ENCODE results near the gene C13orf46.
A peak's percentile ranks its signal among the peaks of the same experiment; 100 is the strongest.

C13orf46 gene

DNA sequence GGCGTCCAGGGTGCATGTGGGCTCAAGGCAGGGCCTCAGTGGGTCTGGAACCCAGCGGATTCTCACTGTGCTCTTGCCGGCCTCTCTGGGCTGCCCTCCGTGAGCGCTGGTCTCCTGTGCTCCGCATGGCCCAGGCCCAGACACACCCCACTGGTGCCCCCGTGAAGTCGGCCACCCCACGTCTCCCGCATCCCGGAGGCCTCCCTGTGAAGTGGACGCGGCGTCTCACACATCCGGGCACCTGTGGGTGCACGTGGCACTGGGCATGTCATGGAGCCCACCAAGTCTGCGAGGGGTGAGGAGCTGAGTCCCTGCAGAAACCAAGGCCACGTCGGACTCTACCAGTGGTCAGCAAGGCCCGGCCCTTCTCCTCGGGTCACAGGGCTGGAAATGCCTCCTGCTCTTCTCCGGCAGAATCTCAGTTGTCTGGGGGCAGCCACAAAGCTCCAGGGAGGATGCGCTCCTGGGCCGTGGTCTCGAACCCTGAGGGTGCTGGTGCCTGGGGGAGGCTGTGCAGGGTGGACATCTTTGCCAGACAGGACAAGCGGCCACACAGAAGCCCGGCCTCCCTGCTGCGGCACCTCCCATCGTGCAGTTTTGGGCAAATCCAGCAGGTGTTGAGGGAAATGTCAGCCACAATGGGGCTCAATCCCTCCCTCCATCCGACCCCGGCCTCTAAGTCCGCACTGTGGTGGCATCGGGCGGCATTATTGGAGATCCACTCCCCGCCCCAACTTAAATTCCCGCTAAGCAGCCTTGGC lies 2.2 kb downstream of the C13orf46 start:
- peak overlapping the region; percentile 97 for H3K27ac ChIP-seq
- no peak for DNase-seq (ENCODE audit: low spot score)
- TF ChIP-seq, protein P1, sequence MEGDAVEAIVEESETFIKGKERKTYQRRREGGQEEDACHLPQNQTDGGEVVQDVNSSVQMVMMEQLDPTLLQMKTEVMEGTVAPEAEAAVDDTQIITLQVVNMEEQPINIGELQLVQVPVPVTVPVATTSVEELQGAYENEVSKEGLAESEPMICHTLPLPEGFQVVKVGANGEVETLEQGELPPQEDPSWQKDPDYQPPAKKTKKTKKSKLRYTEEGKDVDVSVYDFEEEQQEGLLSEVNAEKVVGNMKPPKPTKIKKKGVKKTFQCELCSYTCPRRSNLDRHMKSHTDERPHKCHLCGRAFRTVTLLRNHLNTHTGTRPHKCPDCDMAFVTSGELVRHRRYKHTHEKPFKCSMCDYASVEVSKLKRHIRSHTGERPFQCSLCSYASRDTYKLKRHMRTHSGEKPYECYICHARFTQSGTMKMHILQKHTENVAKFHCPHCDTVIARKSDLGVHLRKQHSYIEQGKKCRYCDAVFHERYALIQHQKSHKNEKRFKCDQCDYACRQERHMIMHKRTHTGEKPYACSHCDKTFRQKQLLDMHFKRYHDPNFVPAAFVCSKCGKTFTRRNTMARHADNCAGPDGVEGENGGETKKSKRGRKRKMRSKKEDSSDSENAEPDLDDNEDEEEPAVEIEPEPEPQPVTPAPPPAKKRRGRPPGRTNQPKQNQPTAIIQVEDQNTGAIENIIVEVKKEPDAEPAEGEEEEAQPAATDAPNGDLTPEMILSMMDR (conservative IDR thresholded peaks at IDR 0.05; ENCODE audit: low read depth), result no peak
- CTCF ChIA-PET, result interaction anchor here (0.7 kb wide), 1 partner anchor 9 kb away, joined by 3 read pairs; no protein-coding TSS in a partner anchor
- POLR2A ChIA-PET (ENCODE audit: low non-redundant PET), result no interaction called here

DNA sequence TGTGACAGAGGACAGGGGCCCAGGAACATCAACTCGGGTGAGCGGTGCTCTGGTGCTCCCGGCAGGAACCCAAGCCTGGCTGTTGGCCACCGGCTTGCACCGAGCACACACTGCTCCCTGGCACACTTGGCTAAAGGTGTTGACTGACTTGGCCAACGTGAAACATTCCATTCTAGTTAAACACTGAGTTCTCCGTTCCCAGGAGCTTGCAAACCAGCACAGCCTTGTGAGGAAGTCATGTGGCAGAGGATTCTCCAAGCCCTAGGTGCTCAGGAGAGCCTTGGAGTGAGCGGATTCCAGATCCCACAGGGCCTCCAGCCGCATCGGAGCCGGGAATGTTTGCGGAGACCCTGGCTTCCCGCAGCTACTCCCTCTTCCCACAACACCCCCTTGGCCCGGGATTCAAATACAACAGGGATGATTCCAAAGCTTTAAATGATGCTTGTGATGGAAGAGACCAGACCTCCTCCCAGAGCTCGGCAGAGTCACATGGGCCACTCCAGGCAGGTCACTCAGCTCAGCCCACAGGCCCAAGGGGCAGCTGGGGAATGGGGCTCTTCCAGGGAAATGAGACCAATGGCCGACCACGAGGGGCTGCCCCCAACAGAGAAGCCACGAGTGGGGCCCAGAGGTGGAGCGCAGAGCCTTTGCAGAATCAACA lies 2.9 kb downstream of the C13orf46 start:
- ChIA-PET CTCF (interaction anchor here (0.7 kb wide), 1 partner anchor 10 kb away, joined by 3 read pairs; no protein-coding TSS in a partner anchor), POLR2A (ENCODE audit: low non-redundant PET) (no interaction called here)
- TF ChIP-seq, protein P1 (conservative IDR thresholded peaks at IDR 0.05; ENCODE audit: low read depth), result no peak
- peak overlapping the region; percentile 97 for H3K27ac ChIP-seq
- peak; percentile 62 for DNase-seq (ENCODE audit: low spot score)

DNA sequence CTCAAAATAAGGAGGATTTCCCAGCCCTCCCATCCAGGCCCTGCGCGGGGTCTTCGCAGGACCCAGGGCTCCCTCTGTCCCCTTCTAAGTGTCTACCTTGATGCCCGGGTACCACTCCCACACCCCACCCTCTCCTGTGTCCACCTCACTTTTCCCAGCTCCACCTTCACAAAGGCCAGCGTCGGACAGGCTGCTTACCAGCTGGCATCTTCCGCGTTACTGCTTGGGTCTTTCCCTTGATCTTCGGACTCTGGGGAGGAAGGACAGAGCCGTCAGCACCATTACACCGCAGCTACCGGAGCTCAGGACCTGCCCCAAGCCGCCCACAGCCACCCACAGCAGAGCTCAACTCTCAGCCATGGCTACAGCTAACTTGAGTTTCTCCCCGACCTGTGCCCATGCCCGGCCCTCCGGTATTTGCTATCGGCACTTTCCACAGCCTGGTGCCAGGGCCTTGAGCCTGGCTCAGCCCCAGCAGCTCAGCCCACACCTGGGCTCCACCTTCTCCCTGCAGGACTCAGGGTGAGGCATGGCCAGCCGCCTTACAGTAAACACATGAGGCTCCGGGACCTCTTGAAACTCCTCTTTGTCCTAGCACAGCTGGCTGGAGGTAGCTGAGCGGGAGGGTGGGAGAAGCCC lies 3.8 kb downstream of the C13orf46 start:
- TF ChIP-seq, protein P1 (conservative IDR thresholded peaks at IDR 0.05; ENCODE audit: low read depth), result no peak
- peak overlapping the region; percentile 97 for H3K27ac ChIP-seq
- POLR2A ChIA-PET (ENCODE audit: low non-redundant PET), result no interaction called here
- no peak for DNase-seq (ENCODE audit: low spot score)
- CTCF ChIA-PET, result interaction anchor here (0.6 kb wide), 1 partner anchor 19 kb away, joined by 3 read pairs; no protein-coding TSS in a partner anchor

DNA sequence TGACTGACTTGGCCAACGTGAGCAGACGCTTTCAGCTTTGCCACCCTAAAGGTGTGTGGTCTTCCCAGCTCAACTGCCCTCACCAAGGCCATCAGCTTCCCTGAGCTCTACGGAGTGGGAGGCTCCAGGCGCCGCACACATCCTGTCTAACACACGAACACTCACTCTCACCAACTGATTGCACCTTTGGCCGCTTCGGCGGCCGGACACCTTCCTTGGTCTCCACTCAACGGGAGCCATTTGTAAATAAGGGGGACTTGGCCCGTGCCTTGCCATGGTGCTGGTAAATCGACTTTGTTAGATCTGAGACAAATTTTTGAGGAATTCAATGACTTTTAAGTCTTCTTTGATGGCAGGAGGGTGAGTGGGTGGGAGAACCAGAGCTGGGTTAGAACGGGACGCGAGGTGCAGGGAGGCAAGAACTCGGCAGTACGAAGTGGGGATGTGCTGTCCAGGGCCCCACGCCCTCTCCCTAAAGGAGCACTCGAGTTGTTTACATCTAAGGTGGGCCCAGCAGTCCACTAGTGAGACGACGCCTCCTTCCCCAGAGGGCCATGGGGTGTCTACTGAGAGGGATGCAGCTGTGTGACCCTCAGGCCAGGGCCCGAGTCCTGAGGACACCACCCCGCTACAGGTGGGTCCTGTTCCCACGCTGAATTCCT lies 4.4 kb downstream of the C13orf46 start:
- TF ChIP-seq, protein P1 (conservative IDR thresholded peaks at IDR 0.05; ENCODE audit: low read depth), result no peak
- DNase-seq (ENCODE audit: low spot score), result no peak
- CTCF ChIA-PET, result no interaction called here
- peak overlapping the region; percentile 97 for H3K27ac ChIP-seq
- POLR2A ChIA-PET (ENCODE audit: low non-redundant PET), result no interaction called here

DNA sequence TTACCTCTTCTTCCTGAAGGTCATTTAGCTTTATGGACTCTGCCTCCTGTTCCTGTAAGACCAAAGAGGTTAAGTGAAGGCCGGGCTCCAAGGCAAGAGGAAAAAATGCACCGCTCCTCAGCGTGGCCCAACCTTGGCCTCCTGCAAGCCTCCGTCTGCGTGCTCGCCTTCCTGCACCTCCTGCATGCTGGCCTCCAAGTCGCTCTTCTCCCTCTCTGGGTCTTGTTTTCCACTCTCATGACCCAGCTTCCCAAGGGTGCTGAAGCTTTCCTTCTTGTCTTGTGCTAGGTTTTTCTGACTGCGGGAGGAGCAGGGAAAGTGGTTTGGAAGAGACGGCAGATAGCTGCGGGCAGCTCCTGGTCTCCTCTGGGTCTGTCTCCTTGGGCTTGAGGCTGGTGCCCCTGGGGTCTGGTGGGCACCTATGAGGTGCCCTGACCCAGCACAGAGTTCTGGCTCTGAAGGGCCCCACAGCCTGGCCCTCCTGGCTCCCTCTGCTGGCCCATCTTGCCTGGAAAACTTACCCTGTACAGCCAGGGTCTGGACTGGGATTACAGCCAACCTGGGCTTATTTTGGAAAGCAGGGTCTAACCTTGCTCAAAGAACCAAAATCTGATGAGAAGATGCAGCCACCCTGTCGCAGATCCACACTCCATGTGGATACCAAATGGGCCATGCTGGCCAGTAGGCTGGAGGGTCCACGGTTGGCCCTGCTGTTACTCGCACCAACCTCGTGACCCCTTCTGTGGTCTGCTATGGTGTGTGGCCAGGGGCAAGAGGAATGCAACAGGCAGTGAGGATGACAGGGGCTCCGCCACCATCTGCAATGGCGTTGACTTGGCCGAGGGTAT lies 5.2 kb downstream of the C13orf46 start:
- ChIA-PET CTCF (interaction anchor here (0.7 kb wide), 1 partner anchor 158 kb away, joined by 3 read pairs; no protein-coding TSS in a partner anchor), POLR2A (ENCODE audit: low non-redundant PET) (no interaction called here)
- H3K27ac ChIP-seq, result peak overlapping the region; percentile 97
- DNase-seq (ENCODE audit: low spot score), result no peak
- TF ChIP-seq, protein P1 (conservative IDR thresholded peaks at IDR 0.05; ENCODE audit: low read depth), result no peak

Measured in RWPE1 (cell line).